Heart left ventricle (tissue), 13 donors: Measurements from ENCODE around the gene GJA4.

Experiments
- CTCF ChIP-seq, 12 donors: fragments of 200-600 bp; sonication (generic) in 4 of 12; IDR thresholded peaks; one replicate each; pipeline versions ENCODE4 v1.5.0 to v1.8.0; 2018 to 2022; ENCODE audit warnings: antibody characterized with exemption in 12 of 12, mild to moderate bottlenecking in 5 of 12
- POLR2A ChIP-seq, 2 donors: fragments of 450-650 bp; IDR thresholded peaks; one replicate each; pipeline ENCODE4 v1.6.1; 2017; ENCODE audit warnings: antibody characterized with exemption in 2 of 2, mild to moderate bottlenecking in 2 of 2, moderate library complexity in 2 of 2
- donor health status: ischemic (EF 13 %, LVEDD 7.1; RV severe dilation, severe dysfunction).
- donor health status: DM: no; HTN: yes; CAD: no.
- donor health status: DM: no; HTN: no; CAD: no.
- donor health status: ischemic (EF 25% LVEDD 6.9; RV normal size, moderate dysfunction).
- donor health status: ischemic (EF 25% LVEDD 5.7; RV mildly dilated, moderate dysfunction).
- donor health status: ischemic (EF 35%, LVEDD 5.7; RV mildly dilated, moderate dysfunction).
- donor health status: nonischemic (EF 11% LVEDD 7.7; RV severe dilation, severe dysfunction).
- donor health status: DM: yes; HTN: yes; CAD: no.
- donor health status: PGD.
- donor health status: ischemic (EF 29% LVEDD 5.4; RV normal size, mild dysfunction).
- donor health status: nonischemic (EF 23%, LVEDD 6.1; RV moderate dilation, normal function).

GRCh38 chr1:34774957-34775356, 17.8 kb upstream of the GJA4 start:
- TF ChIP-seq CTCF (IDR thresholded peaks at IDR 0.05), result no peak
- no peak for TF ChIP-seq POLR2A (IDR thresholded peaks at IDR 0.05)
